T-helper 2 cell treated with Interferon-gamma antibody and Interleukin-4, amounts not matched to agents 5 μg/mL and 100 μg/mL, for 36 hours (primary cell): Measurements from ENCODE around the gene NUMB.

ENCODE experiments used
- DNase-seq: peaks from one replicate; pipeline ENCODE4 v3.0.0; 2021; ENCODE audit warnings: low spot score
- H3K27ac Mint-ChIP-seq: one replicate; pipeline ENCODE4 v1.8.0; 2021; ENCODE audit warnings: mild to moderate bottlenecking, mixed read lengths
- H3K27me3 Mint-ChIP-seq: one replicate; pipeline ENCODE4 v1.8.0; 2021; ENCODE audit warnings: low read depth, mixed read lengths
- H3K36me3 Mint-ChIP-seq: one replicate; pipeline ENCODE4 v1.8.0; 2021; ENCODE audit warnings: low read depth, mixed read lengths
- H3K4me1 Mint-ChIP-seq: one replicate; pipeline ENCODE4 v1.8.0; 2021; ENCODE audit warnings: low read depth, mixed read lengths
- H3K4me3 Mint-ChIP-seq: one replicate; pipeline ENCODE4 v1.8.0; 2022; ENCODE audit warnings: mild to moderate bottlenecking, moderate library complexity, mixed read lengths
- H3K9me3 Mint-ChIP-seq: one replicate; pipeline ENCODE4 v1.8.0; 2021; ENCODE audit warnings: mixed read lengths

The NUMB gene

DNA sequence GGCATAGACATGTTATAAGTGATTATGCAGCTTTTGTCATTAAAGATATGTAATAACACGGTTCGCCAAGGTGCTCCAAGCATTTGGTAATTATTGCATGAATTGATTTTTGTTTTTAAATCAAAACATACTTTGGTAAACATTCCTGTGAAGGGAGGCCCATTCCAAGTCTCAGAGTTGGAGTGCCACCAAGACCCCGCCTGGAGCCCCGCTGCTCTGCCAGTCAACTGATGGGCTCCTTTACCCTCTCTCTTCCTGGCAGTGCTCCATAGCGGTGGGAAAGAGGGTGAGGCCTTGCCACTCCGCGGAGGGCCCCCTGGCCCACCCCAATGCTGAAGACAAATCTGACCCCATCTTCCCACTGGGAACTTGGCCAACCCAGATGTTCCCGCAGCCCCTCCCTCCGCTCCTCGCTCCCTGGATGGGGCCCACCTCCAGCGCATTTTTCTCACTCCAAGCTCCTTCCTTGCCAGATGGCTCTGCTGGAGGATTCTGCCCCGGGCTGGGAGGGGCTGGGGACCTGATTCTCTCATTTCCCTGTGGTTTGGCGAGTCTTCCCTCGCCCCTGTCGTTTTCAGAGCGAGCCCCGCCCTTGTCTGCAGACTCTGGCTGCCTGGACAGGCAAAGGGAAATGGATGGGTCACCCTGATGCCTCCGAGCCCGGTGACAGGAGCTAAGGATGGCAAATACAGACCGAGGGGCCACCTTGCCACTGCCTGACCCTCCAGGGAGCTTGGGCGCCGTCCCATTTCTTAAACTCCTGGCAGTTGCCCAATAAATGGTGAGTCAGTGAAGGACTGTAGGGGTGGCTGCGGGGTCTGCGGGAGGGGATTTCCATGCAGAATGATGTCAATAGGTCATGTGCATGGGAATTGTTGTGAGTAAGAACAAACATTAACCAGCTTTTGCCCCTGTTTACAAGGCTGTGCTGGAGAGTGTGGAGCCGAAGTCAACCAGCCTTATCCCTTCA is 230.2 kb downstream of the NUMB start:
- Mint-ChIP-seq H3K36me3 (peaks cover 3% of the 10 kb centered on the region), H3K27ac (no peak overlapping the region), H3K4me1 (no peaks in the 10 kb centered on the region), H3K4me3 (no peak overlapping the region), H3K9me3 (no peaks in the 10 kb centered on the region), H3K27me3 (peaks cover 3% of the 10 kb centered on the region)
- DNase-seq, result no peak

GRCh38 chr14:73225496-73225895 is 232.8 kb downstream of the NUMB start:
- no peak overlapping the region for H3K4me3 Mint-ChIP-seq
- H3K27ac Mint-ChIP-seq, result no peak overlapping the region
- H3K4me1 Mint-ChIP-seq, result peaks cover 6% of the 10 kb centered on the region
- peaks cover 14% of the 10 kb centered on the region for H3K36me3 Mint-ChIP-seq
- no peak for DNase-seq
- H3K27me3 Mint-ChIP-seq, result no peaks in the 10 kb centered on the region
- H3K9me3 Mint-ChIP-seq, result no peaks in the 10 kb centered on the region
